HT1080 (cell line): ENCODE measurements around the gene OGFOD2. TPM values are rescaled to one million over a fixed set of nuclear protein-coding genes. Genes with fewer than 3 reads are reported as not detected.

Experiments used
- DNase-seq: peaks from one replicate; pipeline ENCODE4 v3.0.0-alpha.2; 2015; ENCODE audit warnings: low read depth
- total RNA-seq: library from RNA; depleted of rRNA; stranded (reverse); fragments of >200 nt; shearing (Covaris generic); gene quantifications from 2 replicates; pipeline ENCODE4 v1.2.3, GENCODE V29; 2014

The OGFOD2 gene
- total RNA-seq, 1 experiment from 2014 or later, result 19.4 TPM

DNA sequence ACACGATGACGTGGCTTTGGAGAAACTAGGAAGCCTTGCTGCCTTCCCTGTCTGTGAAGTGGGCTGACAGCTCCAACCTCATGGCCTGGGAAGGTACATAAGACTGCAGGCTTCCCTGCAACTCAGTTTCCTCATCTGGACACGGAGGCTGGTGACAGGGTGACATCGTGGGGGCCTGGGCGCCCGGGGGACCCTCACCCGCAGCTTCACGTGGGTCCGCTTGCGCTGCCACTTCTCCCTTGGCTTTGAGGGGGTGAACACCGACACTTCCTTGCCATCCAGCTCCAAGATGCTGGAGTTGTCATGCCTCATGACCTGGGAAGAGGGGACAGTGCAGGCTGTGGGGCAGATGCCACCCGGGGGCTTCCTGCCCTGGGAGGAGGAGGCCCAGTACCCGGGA, 13.0 kb downstream of the OGFOD2 start:
- DNase-seq, result no peak

DNA sequence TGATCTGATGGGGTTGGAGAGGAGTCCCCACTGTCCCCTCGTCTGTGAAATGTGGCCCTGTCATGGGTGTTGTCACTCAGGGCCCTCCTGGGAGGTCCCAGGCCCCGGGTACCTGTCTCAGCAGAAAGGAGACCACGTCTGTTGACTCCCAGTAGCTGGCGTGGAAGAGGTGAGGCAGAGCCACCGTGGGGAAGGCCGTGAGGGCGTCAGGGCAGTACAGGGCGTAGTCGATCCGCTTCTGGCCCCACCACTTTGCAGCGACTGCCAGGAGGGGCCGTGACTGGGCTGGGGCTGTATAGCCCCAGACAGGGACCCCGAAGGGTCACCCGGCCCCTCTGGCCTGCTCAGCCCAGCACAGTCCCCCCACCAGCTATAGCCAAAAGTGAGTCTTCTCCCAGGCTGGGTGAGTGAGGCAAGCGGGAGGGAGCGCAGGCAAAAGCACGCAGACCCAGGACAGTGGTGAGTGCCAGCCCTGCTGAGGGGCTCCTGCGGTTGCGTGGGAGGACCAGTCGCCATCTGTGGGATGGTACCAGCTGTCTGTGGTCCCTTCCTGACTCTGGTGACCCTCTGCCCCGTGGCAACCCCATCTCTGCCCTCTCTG, 13.7 kb downstream of the OGFOD2 start:
- DNase-seq, result no peak

DNA sequence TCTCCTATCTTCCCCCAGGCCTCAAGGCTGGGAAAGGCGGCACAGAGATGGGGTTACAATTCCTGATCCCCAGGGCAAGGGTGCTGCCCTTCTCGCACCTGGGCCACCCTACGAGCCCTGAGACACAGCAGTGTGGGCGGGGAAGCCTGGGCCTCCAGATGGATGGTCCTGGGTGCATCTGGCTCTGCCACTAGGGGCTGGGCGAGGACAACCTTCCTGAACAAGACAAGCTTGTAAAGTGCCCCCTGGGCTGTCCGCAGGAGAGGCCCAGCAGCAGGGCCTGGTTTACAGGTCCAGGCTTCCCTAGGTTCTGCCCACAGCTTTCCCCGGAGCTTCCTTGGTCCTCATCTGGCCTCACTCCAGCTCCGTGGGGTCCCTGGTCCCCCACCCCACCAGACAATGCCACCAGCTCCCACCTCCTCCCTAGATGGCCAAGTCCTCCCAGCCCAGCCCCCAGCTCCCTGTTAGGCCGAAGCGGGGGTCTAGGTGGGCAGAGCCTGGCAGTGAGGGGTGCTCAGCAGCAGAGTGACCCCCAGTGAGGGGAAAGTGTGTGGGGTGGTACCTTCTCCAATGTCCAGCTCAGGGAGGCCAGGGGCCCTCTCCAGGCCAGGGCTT, 14.3 kb downstream of the OGFOD2 start:
- no peak for DNase-seq

DNA sequence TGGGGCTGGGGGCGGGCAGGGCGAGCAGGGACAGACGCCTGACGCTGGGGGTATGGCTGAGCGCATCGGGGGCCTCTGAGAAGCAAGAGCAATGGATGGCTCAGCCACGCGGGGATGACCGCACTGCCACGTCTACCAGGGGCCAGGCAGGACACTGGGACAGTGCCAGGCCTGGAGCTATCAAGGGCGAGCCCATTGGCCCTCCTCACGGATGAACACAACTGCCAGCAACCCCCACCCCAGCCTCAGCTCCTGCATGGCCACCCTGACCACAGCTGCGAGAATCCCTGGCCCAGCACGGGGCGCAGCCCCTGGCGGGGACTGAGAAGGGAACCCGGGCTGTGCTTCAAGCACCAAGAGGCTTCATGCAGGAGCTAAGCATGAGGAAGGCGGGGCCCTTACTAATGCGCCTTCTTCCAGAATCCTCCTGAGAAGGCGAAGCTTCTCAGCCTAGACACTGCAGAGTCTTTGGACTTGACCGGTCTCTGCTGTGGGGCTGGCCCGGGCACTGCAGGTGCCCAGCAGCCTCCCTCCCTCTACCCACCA, 14.9 kb downstream of the OGFOD2 start:
- no peak for DNase-seq

DNA sequence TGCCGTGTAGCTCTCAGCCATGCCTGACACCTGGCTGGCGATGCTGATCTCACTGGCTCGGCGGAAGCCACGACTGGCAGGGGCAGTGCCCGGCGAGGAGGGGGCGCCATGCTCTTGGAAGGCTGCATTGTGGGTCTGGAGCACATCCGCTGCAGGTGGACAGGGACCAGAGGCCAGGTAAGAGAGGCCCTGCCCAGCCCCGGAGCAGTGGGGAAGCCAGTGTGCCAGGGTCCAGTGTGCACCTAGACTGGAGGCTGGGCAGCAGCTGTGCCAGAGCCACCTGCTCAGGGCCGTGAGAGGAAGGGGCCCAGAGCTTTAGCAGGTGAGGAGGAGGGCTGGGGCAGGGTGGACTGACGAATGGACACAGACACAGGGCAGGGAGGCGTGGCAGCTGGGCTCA, 15.5 kb downstream of the OGFOD2 start:
- no peak for DNase-seq

DNA sequence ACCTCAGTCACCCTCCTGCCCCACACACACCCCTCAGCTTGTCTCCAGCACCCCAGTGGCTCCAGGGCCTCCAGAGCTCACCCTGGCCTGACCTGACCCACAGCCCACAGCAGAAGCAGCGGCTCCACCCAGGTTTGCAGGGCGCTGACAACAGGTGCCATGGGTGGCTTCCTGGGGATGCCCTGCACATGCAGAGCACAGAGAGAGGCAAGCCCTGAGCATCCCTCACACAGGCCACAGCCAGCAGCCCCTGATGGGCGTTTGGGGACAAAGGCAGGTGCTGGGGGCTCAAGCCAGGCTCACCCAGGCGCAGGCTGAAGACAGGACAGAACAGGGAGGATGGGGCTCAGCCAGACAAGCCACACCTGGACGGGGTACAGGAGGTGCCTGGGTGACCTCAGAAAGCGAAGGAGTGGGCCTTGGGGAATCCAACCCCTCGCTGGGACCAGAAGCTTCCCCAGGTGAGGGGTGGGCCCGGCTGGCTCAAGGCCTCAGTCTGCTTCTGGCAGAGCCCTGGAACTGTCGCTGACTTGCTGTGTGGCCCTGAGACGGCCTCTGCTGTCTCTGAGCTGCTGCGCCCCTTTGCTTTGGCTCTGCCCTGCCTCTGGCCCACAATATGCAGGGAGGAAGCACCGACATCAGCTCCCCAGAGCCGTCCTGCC, 16.0 kb downstream of the OGFOD2 start:
- no peak for DNase-seq

DNA sequence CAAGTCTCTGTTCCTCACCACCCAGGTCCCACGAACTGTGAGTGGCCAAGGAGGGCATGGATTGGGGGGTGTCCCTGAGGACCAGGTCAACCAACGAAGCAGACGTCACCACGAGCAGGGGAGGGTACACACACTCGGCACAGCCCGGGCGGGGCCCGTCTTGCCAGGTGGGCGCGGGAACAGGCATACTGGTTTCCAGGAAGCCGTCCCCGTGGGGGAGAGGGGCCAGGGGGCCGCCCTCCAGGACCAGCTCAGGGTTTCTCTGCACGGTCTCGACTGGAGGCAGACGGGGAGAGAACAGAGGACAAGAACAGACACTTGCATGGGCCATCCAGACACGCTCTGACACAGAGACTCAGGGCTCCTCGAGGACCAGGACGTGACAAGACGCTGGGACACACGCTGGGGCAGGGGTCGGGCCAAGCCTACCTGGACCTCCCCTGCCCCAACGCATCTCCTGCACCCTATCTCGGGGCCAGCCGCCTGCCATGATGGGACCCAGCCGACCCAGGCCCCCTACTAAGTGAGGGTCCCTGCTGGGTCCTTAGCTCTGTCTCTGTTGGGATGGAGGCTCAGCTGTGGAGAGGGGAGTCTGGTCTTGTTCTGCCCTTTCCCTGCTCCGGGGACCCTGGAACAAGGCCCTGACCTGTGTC, 16.7 kb downstream of the OGFOD2 start:
- DNase-seq, result no peak

DNA sequence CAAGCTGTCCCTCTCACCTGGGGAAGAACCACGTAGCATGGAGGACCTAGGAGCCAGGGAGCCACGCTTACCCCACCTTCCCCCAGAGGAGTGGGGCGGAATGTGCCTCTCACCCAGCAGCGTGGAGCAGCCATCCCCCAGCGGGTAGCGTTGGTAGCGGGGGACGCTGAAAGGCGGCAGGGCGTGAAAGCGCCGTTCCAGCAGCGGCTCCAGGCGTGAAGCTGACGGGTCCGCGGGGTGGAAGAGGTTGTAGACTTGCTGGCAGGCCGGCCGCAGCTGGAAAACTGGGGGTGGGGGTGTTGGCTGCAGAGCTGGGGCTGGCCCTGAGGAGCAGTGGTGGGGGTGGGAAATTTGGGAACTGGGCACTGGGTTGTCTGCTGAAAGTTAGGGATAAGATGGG, 17.3 kb downstream of the OGFOD2 start:
- DNase-seq, result no peak

DNA sequence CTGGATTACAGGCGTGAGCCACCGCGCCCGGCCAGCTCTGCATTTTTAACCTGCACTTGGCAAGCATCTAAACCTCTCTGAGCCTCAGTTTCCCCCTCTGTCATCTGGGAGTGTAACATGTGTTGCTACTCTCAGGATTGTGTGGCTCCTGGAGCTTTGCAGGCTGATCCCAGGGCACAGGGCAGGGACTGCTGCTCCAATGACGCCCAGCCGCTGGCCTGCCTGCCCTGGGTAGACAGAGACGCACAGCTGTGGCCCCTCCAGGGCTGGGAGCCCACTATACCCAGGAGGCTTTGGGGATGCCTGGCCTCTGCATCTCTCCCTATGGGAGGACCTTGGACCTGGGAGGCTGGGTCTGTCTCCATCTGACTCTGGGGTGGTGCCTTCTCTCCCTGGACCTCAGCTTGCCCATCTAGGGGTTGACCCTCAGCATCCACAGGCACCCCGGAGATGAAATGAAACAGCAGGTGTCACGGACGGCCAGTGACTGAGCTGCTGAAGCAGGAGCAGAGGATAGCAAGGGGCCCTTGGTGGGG, 19.2 kb downstream of the OGFOD2 start:
- no peak for DNase-seq

DNA sequence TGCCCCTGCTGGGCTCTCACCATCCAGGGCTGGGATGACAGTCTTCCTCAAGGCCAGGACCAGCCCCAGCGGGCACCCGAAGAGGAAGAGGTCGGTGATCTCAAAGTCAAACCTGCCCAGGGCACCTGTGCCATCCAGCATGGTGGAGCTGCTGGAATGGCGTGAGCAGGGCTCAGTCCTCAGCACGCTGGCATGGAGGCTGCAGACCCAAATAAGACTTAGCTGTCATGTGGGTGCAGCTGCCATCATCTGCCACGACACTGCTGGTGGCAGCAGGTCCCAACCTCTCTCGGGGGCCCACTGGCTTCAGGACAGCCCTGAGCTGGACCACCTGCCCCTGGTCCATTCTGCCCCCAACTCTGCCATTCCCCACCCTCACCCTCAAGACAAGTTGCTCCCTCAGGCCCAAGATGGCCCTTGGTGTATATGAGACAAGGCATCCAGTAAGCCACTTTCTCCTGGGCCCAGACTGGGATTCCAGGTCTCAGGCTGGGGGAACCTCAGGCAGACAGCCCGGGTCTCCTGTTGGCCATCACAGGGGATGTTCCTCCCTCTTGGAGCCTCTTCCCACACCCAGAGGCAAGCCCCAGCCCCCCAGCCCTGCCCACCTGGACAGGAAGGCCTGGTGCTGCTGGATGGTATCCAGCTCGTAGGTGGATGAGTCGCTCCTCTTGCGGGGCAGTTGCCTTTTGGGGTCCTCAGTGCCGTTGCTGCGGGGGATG, 19.9 kb downstream of the OGFOD2 start:
- no peak for DNase-seq

DNA sequence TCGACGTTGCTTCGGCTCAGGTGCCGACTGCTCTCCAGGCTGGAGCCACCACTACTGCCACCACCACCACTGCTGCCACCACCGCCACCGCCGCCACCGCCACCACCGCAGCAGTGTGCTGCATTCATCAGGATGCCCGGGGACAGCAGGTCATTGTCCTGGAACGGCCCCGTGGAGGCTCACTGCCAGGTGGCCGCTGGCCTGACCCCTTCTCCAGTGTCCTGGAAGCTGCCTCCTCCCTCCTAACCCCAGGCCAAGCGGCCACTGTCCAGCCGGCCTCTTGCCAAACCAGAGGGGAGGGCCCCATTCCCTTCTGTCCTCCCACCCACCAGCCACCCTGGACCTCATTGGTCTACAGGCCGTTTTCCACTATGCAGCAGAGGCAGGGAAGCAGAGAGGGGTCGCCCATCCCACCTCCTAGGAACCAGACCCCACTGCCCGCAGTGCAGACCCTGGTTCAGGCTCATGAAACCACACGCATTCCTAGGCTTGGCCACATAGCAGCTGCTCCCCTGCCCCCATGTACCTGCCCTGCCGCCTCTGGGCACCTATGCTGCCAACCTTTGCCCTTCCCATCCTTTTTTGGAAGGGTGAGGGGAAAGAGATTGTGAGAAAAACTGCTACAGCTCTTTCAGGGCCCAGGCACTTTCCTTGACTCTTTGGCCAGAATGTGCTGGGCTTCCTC, 20.6 kb downstream of the OGFOD2 start:
- no peak for DNase-seq

DNA sequence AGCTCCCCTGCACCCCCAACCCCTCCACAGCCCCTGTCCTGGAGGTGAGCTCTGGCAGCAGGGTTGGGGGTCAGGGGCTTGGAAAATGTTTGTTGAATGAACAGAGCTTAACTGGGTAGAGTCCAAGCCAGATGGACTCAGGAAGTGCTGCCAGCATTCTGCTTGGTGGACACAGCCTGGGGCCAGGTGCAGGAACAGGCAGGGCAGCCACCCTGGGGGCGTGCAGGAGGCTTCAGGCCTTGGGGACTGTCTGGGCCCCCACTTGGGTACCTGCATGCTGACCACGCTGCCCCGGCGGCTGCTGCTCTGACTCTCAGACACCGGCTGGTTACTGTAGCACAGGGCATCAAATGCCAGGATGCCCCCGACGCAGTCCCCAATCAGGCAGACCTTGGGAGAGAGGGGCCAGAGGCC, 21.2 kb downstream of the OGFOD2 start:
- no peak for DNase-seq

DNA sequence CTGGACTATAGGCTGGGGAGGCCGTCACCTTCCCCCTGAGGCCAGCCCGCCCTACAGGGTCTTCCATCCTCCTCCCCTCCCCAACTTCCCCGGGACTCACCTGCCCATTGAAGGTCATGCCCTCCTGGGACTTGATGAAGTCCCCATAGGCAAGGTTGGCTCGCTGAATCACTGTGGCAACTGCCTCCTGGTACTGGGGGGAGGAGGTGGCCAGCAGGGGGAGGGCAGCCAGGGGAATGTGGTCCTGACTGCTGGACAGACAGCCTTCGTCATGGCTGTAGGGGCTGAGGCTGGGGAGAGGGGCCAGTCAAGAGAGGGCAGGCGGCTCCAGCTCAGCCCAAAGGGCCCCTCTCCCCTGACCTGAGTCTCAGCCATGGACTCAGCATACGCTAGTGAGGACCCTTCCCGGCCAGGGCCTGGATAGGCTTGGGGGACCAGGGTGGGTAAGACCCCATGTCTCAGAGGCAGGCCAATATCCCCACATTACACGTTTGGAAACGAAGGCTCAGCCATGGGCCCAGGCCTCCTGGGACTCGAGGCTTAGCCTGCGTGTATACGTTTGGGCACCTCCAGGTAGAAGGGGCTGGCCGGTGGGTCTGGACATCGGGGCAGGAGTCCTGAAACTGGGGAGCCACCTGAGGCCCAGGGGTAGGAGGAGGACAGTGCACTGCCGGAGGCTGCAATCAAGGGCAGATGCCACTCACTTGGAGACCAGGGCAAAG, 21.7 kb downstream of the OGFOD2 start:
- DNase-seq, result no peak

DNA sequence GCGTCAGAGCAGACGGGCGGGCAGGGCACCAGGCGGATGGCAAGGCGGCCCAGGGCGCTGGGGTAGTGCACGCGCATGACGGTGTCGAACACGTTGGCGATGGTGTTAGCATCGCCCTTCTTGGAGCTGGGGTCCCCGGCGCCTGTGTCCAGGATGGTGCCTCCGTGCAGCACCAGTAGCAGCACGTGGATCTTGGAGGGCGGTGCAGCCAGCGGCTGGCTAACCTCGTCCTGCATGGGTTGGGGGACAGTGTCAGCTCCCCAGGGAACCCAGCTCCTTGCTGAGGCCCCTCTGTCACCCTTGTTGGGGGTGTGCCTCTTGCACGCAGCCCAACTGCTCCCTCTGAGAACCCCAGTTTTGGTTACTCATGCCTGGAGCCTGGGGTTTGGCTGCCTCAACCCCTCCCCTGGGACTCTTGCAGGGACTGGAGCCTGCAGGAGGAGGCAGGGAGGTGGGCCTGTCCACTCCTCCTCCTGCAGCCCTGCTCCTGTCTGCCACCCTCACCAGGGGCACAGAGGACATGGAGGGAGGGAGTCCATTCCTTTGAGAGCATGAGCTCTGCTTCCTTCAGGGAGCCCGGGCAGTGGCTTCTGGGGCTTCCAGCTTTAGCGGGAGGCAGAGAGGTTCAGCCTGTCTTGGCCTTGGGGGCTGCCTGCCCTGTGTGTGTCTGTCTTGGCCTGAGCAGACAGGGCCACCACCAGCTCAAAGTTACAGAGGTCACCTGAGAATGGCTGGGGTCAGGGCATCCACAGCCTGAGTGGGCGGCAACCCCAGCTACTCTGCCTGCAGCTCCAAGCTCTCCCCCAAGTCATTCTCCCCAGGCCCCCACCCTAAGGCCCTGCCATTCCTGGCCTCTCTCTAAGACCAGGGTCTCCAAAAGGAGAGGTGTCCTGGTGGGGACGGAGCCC, 22.6 kb downstream of the OGFOD2 start:
- no peak for DNase-seq

DNA sequence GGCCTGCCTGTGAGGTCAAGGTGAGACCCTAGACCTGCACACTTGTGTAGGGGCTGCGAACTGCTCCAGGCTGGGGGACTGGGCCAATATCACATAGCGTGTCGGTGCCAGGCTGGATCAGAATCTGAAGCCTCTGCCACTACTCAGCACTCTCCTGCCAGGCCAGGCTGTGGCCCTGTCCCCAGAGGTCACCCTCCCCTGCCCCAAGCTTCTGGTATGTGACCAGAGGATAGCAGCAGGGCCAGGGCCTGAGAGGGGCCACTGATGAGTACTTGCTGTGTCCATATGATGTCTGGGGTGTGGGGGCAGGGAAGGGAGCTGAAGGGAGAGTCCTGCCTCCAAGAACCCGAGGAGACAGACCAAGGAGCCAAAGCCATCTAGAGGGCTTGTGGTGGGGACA, 23.3 kb downstream of the OGFOD2 start:
- DNase-seq, result no peak

DNA sequence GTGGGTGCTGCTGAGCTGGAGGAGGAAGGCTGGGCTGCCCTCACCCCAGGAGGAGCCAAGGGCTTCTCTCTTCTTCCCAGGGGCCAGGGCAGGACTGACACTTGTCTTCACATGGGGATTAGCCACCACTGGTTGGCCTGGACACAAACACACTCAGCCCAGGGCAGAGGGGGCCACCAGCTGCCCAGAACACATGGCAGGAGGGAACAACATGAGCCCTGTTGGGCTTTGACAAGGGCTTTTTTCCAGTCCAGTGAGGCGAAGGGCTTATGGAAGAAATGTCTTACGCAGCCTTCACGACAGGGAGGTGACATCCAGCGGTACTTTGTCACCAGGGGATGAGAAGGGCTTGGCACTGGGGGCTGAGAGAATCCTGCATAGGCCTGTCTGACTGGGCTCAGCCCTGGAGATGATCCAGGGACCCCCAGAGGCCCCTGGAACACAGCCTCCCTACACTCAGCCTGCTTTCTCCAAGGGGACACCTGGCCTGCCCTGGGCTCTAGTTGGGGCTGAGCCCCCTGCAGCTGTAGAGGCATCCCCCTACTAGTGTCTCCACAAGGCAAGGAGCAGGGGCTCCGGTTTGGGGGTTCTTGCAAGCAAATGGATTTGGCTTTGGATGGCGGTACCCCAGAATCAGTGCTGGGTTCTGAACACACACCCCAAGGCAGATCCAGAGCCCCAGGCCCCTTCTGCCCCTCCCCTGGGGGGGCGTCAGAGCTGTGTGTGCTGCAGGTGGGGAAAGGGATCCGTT, 24.3 kb downstream of the OGFOD2 start:
- DNase-seq, result no peak

DNA sequence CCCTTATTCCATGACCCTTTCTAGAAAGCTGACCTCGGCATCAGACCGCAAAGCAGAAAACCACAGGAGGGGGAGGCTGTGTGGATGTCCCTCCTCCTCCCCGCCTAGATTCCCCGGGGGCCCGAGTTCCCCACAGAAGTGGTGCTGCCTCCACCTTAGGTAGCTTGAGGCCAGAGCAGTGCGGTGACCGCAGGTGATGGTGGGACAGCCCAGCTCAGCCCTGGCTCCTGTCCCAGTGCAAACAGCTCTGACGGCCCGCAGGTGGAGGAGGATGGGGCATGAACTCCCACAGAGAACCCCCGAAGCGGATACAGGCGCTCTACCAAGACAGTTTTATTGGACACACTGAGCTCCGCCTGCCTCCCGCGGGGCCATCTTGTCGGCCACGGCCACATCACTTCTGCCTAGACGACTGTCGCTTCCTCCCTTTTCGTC, 25.0 kb downstream of the OGFOD2 start:
- no peak for DNase-seq

DNA sequence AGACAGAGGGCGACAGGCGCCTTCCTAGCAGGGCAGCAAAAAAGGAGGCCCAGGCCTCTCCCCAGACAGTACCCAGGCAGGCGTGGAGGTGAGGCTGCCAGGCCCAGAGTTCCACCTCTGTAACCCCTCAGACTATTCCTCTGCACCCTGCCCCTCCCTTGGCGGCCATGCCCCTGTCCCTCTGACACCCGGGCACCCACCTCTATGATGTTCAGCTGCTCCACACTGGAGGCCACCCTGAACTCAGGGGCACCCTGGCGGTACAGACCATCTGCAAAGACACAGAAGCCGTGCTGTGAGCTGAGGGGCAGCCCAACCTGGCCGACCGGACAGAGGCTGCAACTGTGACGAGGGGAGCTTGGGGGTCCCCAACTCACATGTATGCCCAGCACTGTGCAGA, 25.5 kb downstream of the OGFOD2 start:
- DNase-seq, result no peak
